Stimulated activated CD4-positive, alpha-beta T cell treated with anti-CD3 and anti-CD28 coated beads, Interleukin-2, amount 100 ng/mL, for 24 hours (primary cell): Measurements from ENCODE around the gene HAND1.

Experiments used
- DNase-seq, 2 donors: peaks; one replicate each; pipeline ENCODE4 v3.0.0-alpha.2; 2020

Gene HAND1

DNA sequence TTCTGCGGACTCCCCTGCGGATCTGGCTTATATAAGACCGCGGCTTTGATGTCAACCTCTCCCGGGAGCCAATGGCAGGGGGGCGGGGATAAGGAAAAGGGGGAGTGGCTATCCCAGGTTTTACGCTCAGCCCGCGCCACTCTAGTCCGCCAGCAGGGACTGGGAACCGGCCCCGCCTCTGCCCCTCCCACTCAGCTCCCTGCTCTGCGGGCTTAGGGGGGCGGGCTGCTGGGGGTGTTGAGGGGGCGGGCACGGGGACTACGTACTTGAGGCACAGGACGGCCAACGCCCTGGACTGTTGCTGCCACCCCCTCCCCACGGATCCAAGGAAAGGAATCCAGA is at the start of gene HAND1:
Gene HAND1 (minus strand): TSS at position 4 of the 342 bp plus-strand sequence. CDS start 219 bp downstream, outside the sequence.
- DNase-seq, result no peak

DNA sequence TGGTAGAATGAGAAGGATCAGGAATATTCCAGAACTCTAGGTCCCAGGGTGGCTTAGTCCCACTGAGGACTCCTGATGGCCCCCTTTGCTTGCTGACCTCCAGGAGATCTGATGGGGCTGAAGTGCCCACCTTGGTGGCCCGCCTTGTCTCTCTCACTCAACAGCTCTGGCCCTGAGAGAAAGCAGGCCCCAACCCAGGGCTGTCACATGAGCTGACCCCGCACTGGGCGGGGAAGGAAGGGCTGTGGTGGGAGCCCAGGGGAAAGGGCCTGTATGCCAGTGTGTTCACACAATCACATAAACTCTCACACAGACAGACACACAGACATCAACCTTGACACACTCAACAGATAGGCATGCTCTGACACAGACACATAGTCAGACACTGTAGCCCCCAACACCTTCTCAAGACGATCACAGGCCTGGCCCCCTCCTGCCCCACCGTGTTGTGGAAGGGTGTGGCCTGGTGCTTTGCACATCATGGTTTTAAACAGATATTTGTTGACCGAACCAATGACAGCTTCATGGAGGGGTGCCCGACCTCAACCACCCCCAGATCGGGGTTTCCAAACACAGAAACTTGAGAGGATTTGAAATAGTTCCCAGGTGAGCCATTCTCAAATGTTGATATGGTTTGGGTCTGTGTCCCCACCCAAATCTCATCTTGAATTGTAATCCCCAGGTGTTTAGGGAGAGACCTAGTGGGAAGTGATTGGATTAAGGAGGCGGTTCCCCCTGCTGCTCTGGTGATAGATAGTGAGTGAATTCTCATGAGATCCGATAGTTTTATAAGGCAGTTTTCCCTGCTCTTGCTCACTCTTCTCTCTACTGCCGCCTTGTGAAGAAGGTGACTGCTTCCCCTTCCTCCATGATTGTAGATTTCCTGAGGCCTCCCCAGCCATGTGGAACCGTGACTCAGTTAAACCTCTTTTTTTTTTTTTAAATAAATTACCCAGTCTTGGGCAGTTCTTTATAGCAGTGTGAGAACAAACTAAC is 48.5 kb upstream of the HAND1 start:
- no peak for DNase-seq

- DNase-seq, result no peak
Measured at GRCh38 chr5:154524859-154525258, 46.8 kb upstream of the HAND1 start.

GRCh38 chr5:154524181-154524580 is 46.2 kb upstream of the HAND1 start:
- no peak for DNase-seq

GRCh38 chr5:154523709-154524108 is 45.7 kb upstream of the HAND1 start:
- DNase-seq, result no peak

DNA sequence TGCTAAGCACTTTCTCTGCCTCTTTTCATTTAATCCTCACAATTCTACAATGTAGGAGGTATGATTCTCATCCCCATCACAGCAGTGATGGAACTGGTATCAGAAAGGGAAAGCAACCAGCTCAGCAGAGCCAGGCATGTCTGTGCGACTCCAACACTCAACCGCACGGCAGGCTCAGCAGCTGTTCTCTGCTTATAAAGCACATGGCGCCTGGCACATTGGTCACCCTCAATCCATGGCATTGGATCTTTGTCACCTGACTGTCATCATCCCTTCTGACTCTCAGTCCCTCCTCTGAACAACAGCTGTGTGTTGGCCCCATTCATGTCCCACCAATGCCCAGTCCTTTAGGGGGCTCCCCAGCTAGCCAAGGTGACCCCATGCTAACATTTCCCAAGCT is 45.1 kb upstream of the HAND1 start:
- no peak for DNase-seq

DNA sequence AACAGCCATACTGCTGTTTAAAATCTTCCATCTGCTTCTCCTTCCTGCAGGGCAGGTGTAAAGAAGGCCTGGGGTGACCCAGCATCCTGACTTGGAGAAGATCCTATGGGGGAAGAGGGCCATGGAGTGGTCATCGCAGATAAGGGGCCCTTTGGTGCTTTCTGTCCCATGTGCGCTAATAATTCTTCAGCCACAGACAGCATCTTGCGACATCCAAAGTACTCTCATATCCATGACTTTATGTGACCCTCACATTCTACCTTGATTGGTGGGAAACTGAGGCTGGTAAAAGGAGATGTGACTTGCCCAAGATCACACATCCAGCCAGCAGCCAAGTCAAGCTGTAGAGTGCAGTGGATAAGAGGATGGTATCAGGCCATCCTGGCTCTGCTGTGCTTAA is 44.3 kb upstream of the HAND1 start:
- no peak for DNase-seq

DNA sequence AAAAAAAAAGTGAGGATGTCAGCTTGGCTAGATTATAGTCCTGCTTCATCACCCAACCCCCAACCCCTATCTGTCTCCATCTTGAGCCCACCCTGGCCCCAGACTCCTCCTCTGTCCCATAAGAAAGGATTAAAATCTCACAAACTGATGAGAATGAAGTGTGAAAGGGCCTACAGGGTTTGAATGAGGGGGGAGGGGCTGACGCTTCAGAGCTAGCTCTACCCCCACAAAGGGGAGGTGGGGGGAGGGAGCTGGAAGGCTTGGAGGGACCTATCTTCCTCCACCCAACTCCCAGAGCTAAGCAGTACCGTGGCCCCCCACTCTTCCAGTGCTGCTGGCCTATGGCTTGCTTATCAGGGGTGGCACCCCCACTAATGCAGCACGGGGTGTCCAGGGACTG is 43.7 kb upstream of the HAND1 start:
- no peak for DNase-seq

DNA sequence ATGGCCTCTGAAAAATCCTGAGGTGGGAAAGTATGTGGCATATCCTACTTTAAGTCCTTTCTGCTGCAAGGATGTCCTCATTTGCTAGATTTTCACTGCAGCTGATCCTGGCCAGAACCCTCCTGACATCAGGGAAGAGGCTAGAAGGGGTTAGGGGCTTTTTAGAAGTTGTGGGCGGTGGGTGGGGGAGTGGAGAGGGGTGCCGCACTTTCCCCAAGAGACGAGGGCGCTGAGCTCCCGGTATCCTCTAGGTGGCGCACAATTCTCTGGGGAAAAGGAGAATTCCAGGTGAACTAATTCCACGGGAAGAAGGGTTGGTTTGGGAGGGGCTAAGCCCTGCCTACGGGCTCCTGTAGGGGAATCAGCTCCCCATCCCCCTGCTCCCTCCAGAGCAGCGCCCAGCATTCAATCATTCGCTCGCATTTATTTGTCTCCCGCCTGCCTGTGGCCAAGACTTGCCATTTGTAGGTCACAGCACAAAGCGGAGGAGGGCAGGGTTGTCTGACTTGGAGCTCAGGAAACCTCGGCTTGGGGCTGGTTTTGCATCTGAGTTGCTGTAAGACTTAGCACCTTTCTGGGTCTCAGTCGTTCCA is 42.9 kb upstream of the HAND1 start:
- DNase-seq, result peak in 1 of 2 donors; percentile 16

DNA sequence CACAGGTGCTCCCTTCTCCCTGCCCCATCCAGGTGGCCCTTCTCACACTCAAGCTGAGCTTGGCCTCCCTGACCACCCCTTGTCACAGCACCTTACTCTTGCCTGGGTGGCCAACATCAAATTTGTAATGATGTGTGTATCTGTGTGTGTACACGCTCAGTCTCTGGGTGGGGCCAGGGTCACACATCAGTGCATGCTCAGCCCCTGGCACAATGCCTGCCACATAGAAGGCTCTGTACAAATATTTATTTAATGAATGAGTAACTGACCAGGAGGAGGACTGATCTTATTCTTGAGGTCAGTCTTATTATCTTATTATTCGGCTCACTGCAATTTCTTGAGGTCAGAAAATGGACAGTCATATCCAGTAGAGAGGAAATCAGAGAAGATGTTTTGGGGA is 41.3 kb upstream of the HAND1 start:
- no peak for DNase-seq

DNA sequence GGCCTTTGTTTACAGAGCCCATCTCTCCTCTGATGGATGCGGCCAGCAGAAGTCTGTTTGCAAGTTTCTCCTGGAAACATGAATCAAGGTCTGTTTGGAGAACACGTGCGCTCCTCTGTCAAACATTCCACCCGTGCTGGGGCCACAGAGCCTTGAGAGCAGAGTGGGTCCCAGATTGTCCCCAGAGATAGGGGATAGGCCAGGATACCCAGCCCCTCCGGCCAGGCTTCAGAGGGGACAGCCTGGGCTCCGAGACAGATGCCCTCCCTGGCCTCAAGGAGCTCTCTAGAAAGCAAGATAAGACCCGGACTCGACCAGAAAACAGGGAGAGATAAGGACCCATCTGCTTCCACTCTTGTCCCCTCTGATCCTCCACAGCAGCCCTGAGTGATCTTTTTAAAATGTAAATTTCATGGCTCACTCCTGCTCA is 40.4 kb upstream of the HAND1 start:
- no peak for DNase-seq

GRCh38 chr5:154517810-154518437 is 39.9 kb upstream of the HAND1 start:
- DNase-seq, result no peak

- no peak for DNase-seq
Measured at GRCh38 chr5:154517181-154517580, 39.2 kb upstream of the HAND1 start.

DNA sequence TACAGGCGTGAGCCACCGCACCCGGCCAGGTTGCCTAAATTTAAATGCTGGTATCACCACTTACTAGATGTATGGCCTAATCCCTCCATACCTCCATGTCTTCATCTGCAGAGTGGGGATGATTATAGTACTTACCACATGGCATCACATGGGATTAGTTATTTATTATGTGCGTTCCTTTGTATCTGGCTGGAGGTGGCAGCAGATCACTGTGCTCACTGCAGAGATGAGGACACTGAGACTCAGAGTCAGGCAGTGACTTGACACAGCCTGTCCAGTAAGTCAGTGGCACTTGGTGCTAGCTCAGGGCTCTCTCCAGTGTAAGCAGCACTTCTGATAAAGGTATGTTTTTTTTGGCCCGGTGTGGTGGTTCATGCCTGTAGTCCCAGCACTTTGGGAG is 38.4 kb upstream of the HAND1 start:
- no peak for DNase-seq

DNA sequence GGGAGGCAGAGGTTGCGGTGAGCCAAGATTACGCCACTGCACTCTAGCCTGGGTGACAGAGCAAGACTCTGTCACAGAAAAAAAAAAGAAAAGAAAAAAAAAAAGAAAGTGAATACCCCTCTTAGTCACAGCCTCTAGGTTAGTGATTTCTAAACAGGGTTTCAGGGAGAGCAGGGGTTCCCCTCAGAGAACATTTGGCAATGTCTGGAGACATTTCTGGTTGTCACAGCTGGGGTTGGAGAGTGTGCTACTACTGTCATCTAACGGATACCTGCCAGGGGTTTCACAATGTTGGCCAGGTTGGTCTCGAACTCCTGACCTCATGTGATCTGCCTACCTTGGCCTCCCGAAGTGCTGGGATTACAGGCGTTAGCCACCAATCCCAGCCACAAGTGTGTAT is 37.5 kb upstream of the HAND1 start:
- peak in 1 of 2 donors; percentile 8 for DNase-seq

DNA sequence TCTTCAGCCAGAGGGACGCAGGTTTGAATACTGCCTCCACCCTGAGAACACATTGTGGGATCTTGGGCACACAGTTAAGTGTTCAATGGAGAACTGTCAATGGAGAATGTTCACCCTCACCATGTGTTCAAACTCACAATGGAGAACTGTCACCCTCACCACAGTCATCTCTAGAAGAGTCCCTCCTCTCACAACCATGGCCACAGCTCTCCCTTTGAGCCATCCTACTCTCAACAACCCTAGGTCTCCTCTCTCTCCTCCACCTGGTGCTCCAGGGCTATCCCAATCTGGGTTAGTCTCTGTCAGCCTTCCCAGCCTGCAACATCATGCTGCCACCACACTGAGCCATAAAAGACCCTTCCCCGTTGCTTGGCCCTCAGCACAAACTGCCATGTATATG is 36.3 kb upstream of the HAND1 start:
- DNase-seq, result no peak

- peak in 1 of 2 donors; percentile 34 for DNase-seq
Measured at GRCh38 chr5:154513669-154514084, 35.6 kb upstream of the HAND1 start.

GRCh38 chr5:154511984-154512383 is 34.0 kb upstream of the HAND1 start:
- DNase-seq, result no peak

DNA sequence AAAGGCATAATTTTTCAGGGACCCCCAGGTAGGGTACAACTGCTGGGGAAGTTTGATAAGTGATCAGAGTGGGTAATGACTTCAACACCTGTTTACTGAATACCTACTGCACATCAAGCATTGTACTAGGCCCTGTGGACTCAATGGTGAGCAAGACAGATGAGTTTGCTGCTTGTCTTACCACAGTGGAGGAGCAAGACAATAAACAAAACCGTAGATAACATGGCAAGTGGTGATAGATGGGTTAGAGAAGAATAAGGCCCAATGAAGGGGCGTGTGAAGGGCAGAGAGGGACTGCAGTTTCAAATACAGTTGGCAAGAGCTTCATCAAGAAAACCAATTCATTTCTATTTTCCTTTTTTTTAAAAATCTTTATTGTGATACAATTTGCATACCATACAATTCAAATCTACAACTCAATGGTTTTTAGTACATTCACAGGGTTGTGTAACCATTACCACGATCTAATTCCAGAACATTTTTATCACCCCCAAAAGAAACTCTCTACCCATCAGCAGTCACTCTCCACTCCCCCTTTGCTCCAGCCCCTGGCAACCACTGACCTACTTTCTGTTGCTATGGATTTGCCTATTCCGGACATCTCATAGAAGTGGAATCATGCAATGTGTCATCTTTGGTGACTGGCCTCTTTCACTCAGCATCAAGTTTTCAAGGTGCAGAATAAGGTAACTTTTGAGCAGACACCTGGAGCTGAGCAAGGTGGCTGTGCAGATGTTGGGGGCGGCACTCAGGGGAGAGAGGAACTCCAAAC is 31.9 kb upstream of the HAND1 start:
- DNase-seq, result no peak

- no peak for DNase-seq
Measured at GRCh38 chr5:154508114-154508513, 30.1 kb upstream of the HAND1 start.

DNA sequence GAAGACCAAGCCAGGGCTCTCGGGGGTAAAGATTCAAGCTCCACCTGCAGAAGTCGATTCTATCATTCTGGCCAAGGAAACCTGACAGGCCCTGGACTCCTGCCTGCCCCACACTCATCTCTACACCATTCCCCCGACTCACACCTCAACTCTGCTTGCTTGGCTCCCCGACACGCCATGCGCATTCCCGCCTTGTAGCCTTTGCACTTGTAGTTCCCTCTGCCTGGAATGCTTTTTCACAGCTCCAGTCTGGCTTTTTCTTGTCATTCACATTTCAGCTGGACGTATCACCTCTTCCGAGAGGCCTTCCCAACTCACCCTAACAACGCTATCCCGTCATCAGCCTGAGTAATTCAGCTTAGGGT is 28.7 kb upstream of the HAND1 start:
- DNase-seq, result no peak

- no peak for DNase-seq
Measured at GRCh38 chr5:154506049-154506715, 28.2 kb upstream of the HAND1 start.

DNA sequence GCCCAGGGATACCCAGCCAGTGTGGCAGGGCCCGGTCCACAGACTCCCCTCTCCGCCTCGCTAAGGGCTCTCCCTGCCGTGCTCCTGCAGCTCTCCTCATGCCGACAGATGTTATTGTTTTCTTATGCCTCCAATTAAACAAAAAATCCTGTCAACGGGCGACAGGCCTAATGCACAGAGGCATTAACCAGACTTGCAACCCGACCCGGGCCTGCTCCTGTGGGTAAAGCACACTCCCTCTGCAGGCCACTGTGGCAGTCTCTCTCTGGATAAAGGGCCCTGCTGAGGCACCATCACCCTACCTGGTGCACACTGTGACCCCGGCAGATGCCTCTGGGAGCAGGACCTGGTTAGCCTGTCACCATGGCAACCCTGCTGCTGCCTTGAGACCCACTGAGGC is 27.5 kb upstream of the HAND1 start:
- no peak for DNase-seq
